Psoas muscle (tissue), 8 donors: ENCODE results near the gene NCAPG2. TPM values are rescaled to one million over a fixed set of nuclear protein-coding genes. Genes with fewer than 3 reads are reported as not detected.

Source experiments
- ATAC-seq, 4 donors: fragments of 200-7000 bp; cut with Tn5 transposase; one replicate each; pipeline ENCODE4 v1.9.1; 2020; ENCODE audit warnings: moderate library complexity in 3 of 4, mild to moderate bottlenecking in 2 of 4
- DNase-seq, 2 donors: peaks; one replicate each; pipeline ENCODE4 v3.0.0-alpha.2; 2020
- H3K27ac ChIP-seq: fragments of 200-600 bp; one replicate; pipeline ENCODE4 v1.8.0; 2022
- H3K27me3 ChIP-seq, 3 donors: fragments of 200-600 bp in 1 of 3; one replicate each; pipeline versions ENCODE4 v1.6.1 to v1.8.0; 2013 to 2022; ENCODE audit warnings: low read length in 2 of 3, mild to moderate bottlenecking in 2 of 3, moderate library complexity in 1 of 3; ENCODE audit not compliant: insufficient read depth in 3 of 3
- H3K36me3 ChIP-seq, 2 donors: fragments of 200-600 bp in 1 of 2; one replicate each; pipeline versions ENCODE4 v1.6.1 to v1.8.0; 2013 to 2022; ENCODE audit warnings: low read depth in 1 of 2, mild to moderate bottlenecking in 1 of 2, moderate library complexity in 1 of 2; ENCODE audit not compliant: insufficient read depth in 1 of 2
- H3K4me1 ChIP-seq: fragments of 200-600 bp; one replicate; pipeline ENCODE4 v1.8.0; 2022
- H3K4me3 ChIP-seq: fragments of 200-600 bp; one replicate; pipeline ENCODE4 v1.8.0; 2022; ENCODE audit warnings: mild to moderate bottlenecking
- H3K9me3 ChIP-seq: fragments of 200-600 bp; one replicate; pipeline ENCODE4 v1.8.0; 2022
- CTCF ChIP-seq: fragments of 200-600 bp; IDR thresholded peaks from one replicate; pipeline ENCODE4 v1.8.0; 2022; ENCODE audit warnings: antibody characterized with exemption
- WGBS, 3 donors: extraction: QIAGEN DNeasy Blood & Tissue Kit; methylation state at CpG; one replicate each; pipeline versions ENCODE4 v1.1.6 to v1.1.7; 2013; 5-methylcytosine and 5-hydroxymethylcytosine counted together
- intact Hi-C, 2 donors: fragments of 100-400 bp; cut with DNase I; formaldehyde crosslinking; loops; one replicate each; pipeline versions ENCODE4 v1.11.0 to v1.14.2; 2022
- polyA plus RNA-seq, 3 donors: library from polyadenylated mRNA; stranded (reverse); fragments of 200-250 nt; gene quantifications; one replicate each; pipeline ENCODE4 v1.2.3, GENCODE V29; 2013
- total RNA-seq, 4 donors: library from RNA; stranded (reverse); fragmentation: NEBNext Ultra II Directional in 2 of 4; extraction: Animal tissue kit (Norgen Biotek cat#: 25700) in 2 of 4; gene quantifications; one replicate each; pipeline versions ENCODE4 v1.2.1 to v1.2.4, GENCODE V29; 2021 to 2023
- donor health status: healthy with polysubstance abuse.
- donor health status: DM: no; HTN: no; CAD: no; lungs with moderate emphysema.
- donor health status: Bipolar disorder and iron deficiency.
- donor health status: healthy.
- donor health status: DM: yes; HTN: yes; CAD: no.
- donor health status: DM: no; HTN: no; CAD: no.
- donor health status: DM: no; HTN: no; CAD: no.
- donor health status: DM: yes; HTN: yes; CAD: no.

NCAPG2 gene
- total and polyA plus RNA-seq, 7 donors = 1.9 to 3.8 (median 2.8) TPM

- TF ChIP-seq CTCF = no peak
- no peak for DNase-seq
- H3K4me3 ChIP-seq = no peak overlapping the region
- no peak overlapping the region for H3K27ac ChIP-seq
- no peaks in the 10 kb centered on the region for H3K27me3 ChIP-seq
- H3K9me3 ChIP-seq = no peaks in the 10 kb centered on the region
- 64 to 78% (median 78%) methylated on average over 2 of the region's 2 CpGs for WGBS, 3 donors
- intact Hi-C loops = no loop called here
- no peaks in the 10 kb centered on the region for H3K36me3 ChIP-seq
- ATAC-seq = no peak
- no peaks in the 10 kb centered on the region for H3K4me1 ChIP-seq
These were observed 88.6 kb downstream of the NCAPG2 start for GRCh38 chr7:158616050-158616449.

GRCh38 chr7:158614700-158615099, 89.9 kb downstream of the NCAPG2 start:
- Histone ChIP-seq H3K36me3 (no peaks in the 10 kb centered on the region), H3K27me3 (no peaks in the 10 kb centered on the region), H3K4me3 (no peak overlapping the region), H3K4me1 (no peaks in the 10 kb centered on the region), H3K9me3 (no peaks in the 10 kb centered on the region), H3K27ac (no peak overlapping the region)
- TF ChIP-seq CTCF = no peak
- intact Hi-C loops = no loop called here
- WGBS, 3 donors = 64 to 77% (median 71%) methylated on average over 1 of the region's 1 CpG
- ATAC-seq (no peak), DNase-seq (no peak)

- no peaks in the 10 kb centered on the region for H3K27me3 ChIP-seq
- no peaks in the 10 kb centered on the region for H3K4me1 ChIP-seq
- H3K4me3 ChIP-seq = no peak overlapping the region
- 98 to 100% (median 99%) methylated on average over 2 of the region's 2 CpGs for WGBS, 3 donors
- H3K36me3 ChIP-seq = no peaks in the 10 kb centered on the region
- intact Hi-C loops = no loop called here
- H3K27ac ChIP-seq = no peak overlapping the region
- no peak for ATAC-seq
- no peak for TF ChIP-seq CTCF
- H3K9me3 ChIP-seq = no peaks in the 10 kb centered on the region
- DNase-seq = no peak
These were observed 91.1 kb downstream of the NCAPG2 start for GRCh38 chr7:158613481-158613880.

- ATAC-seq = no peak
- 94 to 96% (median 96%) methylated on average over 4 of the region's 4 CpGs for WGBS, 3 donors
These were observed 92.1 kb downstream of the NCAPG2 start for GRCh38 chr7:158612546-158612945.

More at GRCh38 chr7:158612546-158612945, 92.1 kb downstream of the NCAPG2 start:
- no peak for DNase-seq
- no peaks in the 10 kb centered on the region for H3K27me3 ChIP-seq
- H3K4me1 ChIP-seq = no peaks in the 10 kb centered on the region
- no peak overlapping the region for H3K27ac ChIP-seq
- H3K36me3 ChIP-seq = no peaks in the 10 kb centered on the region
- TF ChIP-seq CTCF = no peak
- intact Hi-C loops = no loop called here
- no peak overlapping the region for H3K4me3 ChIP-seq
- no peaks in the 10 kb centered on the region for H3K9me3 ChIP-seq
